Gastroesophageal sphincter (tissue), 4 donors: ENCODE results near the gene HSP90AA1. TPM values are rescaled to one million over a fixed set of nuclear protein-coding genes. Genes with fewer than 3 reads are reported as not detected.

Experiments
- ATAC-seq: fragments of 150-250 bp; one replicate; pipeline ENCODE4 v1.9.1; 2016; ENCODE audit warnings: mild to moderate bottlenecking, moderate library complexity
- H3K27ac ChIP-seq, 4 donors: fragments of 200-600 bp; sonication (generic) in 3 of 4; 1 replicate in 3 of 4; 2 replicates in 1 of 4; pipeline ENCODE4 v1.5.1; 2016 to 2019
- H3K27me3 ChIP-seq: fragments of 200-600 bp; sonication (generic); one replicate; pipeline ENCODE4 v1.5.1; 2019
- H3K36me3 ChIP-seq, 2 donors: fragments of 200-600 bp; sonication (generic); one replicate each; pipeline ENCODE4 v1.5.1; 2019; ENCODE audit warnings: control low read depth in 1 of 2
- H3K4me1 ChIP-seq, 3 donors: fragments of 200-600 bp; sonication (generic); 1 replicate in 2 of 3; 2 replicates in 1 of 3; pipeline ENCODE4 v1.5.1; 2016 to 2019; ENCODE audit warnings: control low read depth in 2 of 3
- H3K4me3 ChIP-seq, 2 donors: fragments of 200-600 bp; sonication (generic); one replicate each; pipeline ENCODE4 v1.5.1; 2019; ENCODE audit warnings: mild to moderate bottlenecking in 1 of 2, moderate library complexity in 1 of 2
- H3K9me3 ChIP-seq, 3 donors: fragments of 200-600 bp; sonication (generic); one replicate each; pipeline ENCODE4 v1.5.1; 2017 to 2019; ENCODE audit warnings: control low read depth in 2 of 3
- EP300 ChIP-seq: sonication (generic); formaldehyde crosslinking; IDR thresholded peaks from one replicate; pipeline ENCODE4 v1.6.1; 2017; ENCODE audit warnings: antibody characterized with exemption, mild to moderate bottlenecking
- POLR2A ChIP-seq, 2 donors: fragments of 450-650 bp; IDR thresholded peaks; one replicate each; pipeline ENCODE4 v1.6.1; 2017; ENCODE audit warnings: antibody characterized with exemption in 2 of 2, mild to moderate bottlenecking in 2 of 2, moderate library complexity in 1 of 2
- POLR2AphosphoS5 ChIP-seq: sonication (generic); formaldehyde crosslinking; IDR thresholded peaks from one replicate; pipeline ENCODE4 v1.6.1; 2017; ENCODE audit warnings: antibody characterized with exemption
- WGBS, 2 donors: methylation state at CpG; one replicate each; pipeline ENCODE4 v1.1.5; 2018; ENCODE audit warnings: low coverage in 1 of 2; 5-methylcytosine and 5-hydroxymethylcytosine counted together
- total RNA-seq, 4 donors: library from RNA; depleted of rRNA; stranded (reverse); fragments of >200 nt; gene quantifications; one replicate each; pipeline ENCODE4 v1.1.0, GENCODE V29; 2016
- TF ChIP-seq, protein P1 (sequence below), 4 experiments: fragments of 200-600 bp in 2 of 4; fragments of 450-650 bp in 2 of 4; sonication (generic) in 1 of 4; IDR thresholded peaks; one replicate each; pipeline ENCODE4 v1.5.1; 2017 to 2019; ENCODE audit warnings: antibody characterized with exemption in 4 of 4, mild to moderate bottlenecking in 2 of 4, moderate library complexity in 2 of 4

Gene HSP90AA1
- total RNA-seq, 4 donors from 2014 or later: 421 to 585 (median 537) TPM

DNA sequence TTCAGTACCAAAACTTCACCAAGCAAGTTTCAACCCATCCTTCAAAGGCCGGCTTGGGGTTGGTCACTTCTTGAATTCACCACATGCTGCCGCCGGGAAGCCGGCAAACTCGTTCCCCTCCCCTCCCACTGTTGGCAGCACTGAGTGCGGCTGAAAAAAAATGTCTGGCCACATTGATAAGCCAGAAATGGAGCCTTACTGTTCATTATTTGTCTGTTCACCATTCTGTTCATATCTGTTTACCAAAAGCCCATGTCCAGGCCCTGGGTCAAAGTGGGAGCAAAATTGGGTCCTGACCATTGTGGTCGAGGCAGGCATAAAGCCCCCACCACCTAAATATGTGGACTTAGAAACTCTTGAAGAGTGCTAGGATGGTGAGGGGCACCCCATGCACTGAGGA, 7.3 kb upstream of the HSP90AA1 start:
- Histone ChIP-seq H3K36me3 (peaks cover 0 to 3% of the 10 kb centered on the region in 2 donors), H3K27ac (no peak overlapping the region), H3K4me3 (no peak overlapping the region), H3K27me3 (no peaks in the 10 kb centered on the region), H3K9me3 (no peaks in the 10 kb centered on the region), H3K4me1 (peaks cover 0 to 12% (median 0%) of the 10 kb centered on the region in 3 donors)
- 51 to 60% methylated on average over 2 to 6 of the region's 7 CpGs for WGBS, 2 donors
- no peak for ATAC-seq
- TF ChIP-seq EP300 (no peak), POLR2A (IDR thresholded peaks at IDR 0.05) (no peak), POLR2AphosphoS5 (no peak)
- TF ChIP-seq, protein P1, sequence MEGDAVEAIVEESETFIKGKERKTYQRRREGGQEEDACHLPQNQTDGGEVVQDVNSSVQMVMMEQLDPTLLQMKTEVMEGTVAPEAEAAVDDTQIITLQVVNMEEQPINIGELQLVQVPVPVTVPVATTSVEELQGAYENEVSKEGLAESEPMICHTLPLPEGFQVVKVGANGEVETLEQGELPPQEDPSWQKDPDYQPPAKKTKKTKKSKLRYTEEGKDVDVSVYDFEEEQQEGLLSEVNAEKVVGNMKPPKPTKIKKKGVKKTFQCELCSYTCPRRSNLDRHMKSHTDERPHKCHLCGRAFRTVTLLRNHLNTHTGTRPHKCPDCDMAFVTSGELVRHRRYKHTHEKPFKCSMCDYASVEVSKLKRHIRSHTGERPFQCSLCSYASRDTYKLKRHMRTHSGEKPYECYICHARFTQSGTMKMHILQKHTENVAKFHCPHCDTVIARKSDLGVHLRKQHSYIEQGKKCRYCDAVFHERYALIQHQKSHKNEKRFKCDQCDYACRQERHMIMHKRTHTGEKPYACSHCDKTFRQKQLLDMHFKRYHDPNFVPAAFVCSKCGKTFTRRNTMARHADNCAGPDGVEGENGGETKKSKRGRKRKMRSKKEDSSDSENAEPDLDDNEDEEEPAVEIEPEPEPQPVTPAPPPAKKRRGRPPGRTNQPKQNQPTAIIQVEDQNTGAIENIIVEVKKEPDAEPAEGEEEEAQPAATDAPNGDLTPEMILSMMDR (IDR thresholded peaks at IDR 0.05): no peak

DNA sequence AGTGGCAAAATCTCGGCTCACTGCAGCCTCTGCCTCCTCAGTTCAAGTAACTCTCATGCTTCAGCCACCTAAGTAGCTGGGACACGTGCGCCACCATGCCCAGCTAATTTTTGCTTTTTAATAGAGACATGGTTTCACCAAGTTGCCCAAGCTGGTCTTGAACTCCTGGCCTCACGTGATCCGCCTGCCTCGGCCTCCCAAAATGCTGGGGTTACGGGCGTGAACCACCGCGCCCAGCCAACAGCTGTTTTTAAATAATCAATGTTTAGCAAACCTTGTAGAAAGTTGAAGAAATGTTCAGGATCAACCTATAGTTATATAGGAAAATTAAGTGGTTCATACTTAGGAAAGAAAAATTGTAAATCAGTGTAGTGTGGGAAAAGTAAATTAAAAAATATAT, 6.0 kb upstream of the HSP90AA1 start:
- ATAC-seq: no peak
- Histone ChIP-seq H3K36me3 (no peaks in the 10 kb centered on the region), H3K27ac (no peak overlapping the region), H3K9me3 (no peaks in the 10 kb centered on the region), H3K4me3 (no peak overlapping the region), H3K27me3 (no peaks in the 10 kb centered on the region), H3K4me1 (peaks cover 0 to 25% (median 0%) of the 10 kb centered on the region in 3 donors)
- TF ChIP-seq, protein P1 (IDR thresholded peaks at IDR 0.05): no peak
- no peak for TF ChIP-seq POLR2A (IDR thresholded peaks at IDR 0.05)
- no peak for TF ChIP-seq EP300
- no peak for TF ChIP-seq POLR2AphosphoS5
- WGBS, 2 donors: 94 to 95% methylated on average over 8 to 10 of the region's 10 CpGs

DNA sequence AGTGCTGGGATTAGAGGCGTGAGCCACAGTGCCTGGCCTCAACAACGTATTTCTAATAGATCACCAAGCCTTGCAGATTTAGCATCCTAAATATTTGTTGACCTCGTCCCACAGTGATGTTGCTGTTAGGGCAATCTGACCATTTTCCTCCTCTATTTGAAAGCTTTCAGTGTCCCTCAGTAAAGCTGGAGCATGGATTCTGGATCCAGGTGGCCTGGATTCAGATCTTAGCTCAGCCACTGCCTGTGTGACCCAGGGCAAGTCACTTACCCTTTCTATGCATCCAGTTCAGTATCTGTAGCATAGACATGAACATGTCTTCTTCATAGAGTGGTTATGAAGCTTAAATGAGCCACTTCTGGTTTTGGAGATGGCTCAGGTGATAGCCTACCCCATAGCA, 3.9 kb upstream of the HSP90AA1 start:
- Histone ChIP-seq H3K36me3 (peaks cover 0 to 3% of the 10 kb centered on the region in 2 donors), H3K4me1 (peaks cover 0 to 21% (median under 1%) of the 10 kb centered on the region in 3 donors)
- TF ChIP-seq POLR2A (IDR thresholded peaks at IDR 0.05): no peak
- no peak for TF ChIP-seq EP300
- no peak for TF ChIP-seq POLR2AphosphoS5
- TF ChIP-seq, protein P1 (IDR thresholded peaks at IDR 0.05): no peak

DNA sequence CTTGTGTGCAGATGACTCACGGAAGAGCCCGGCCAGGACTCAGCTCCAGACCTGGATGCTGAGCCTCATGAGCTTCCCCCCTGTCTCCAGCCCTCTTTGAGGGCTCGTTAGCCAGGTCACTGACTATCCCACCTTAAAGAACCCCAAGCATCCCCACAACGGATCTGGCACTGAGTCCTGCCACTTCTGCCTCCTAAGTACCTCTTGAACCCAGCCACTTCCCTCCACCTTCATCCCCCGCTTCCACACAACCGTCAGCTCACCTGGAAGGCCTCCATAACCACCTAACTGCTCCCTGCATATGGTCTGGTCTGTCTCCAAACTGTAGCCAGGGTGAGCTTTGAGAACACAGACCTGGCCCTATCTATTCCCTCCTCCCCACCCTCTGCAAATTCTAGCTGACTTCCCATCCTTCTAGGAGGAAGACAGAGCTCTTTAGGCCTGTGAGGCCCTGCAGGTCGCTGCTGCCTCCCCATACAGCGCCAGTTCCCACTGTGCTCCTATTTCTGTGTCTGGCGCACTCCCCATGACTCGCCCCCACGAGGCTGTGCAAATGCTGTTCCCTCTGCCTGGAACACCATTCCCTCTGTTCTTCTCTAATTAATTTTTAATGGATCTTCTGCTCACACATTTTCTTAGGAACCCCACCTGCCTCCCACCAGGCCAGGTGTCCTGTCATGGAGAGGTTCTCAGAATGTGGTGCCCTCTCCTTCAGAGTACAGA, 2.9 kb upstream of the HSP90AA1 start:
- peaks cover 0 to 30% (median 7%) of the 10 kb centered on the region in 3 donors for H3K4me1 ChIP-seq
- TF ChIP-seq POLR2AphosphoS5 (no peak), POLR2A (IDR thresholded peaks at IDR 0.05) (no peak), EP300 (no peak)
- TF ChIP-seq, protein P1 (IDR thresholded peaks at IDR 0.05): no peak

More for the DNA sequence above, 3.9 kb upstream of the HSP90AA1 start:
- 78 to 92% methylated on average over 2 to 3 of the region's 3 CpGs for WGBS, 2 donors
- no peaks in the 10 kb centered on the region for H3K27me3 ChIP-seq
- ATAC-seq: no peak
- H3K4me3 ChIP-seq: no peak overlapping the region
- no peaks in the 10 kb centered on the region for H3K9me3 ChIP-seq
- H3K27ac ChIP-seq: no peak overlapping the region

More for the DNA sequence above, 2.9 kb upstream of the HSP90AA1 start:
- no peak overlapping the region for H3K27ac ChIP-seq
- WGBS, 2 donors: 73 to 85% methylated on average over 4 to 7 of the region's 11 CpGs
- no peaks in the 10 kb centered on the region for H3K27me3 ChIP-seq
- peaks cover 0 to 12% of the 10 kb centered on the region in 2 donors for H3K36me3 ChIP-seq
- ATAC-seq: no peak
- H3K4me3 ChIP-seq: no peak overlapping the region
- H3K9me3 ChIP-seq: no peaks in the 10 kb centered on the region
